GM21737 (cell line): ENCODE data around the gene GRID1.

Source experiments
- ATAC-seq: cut with Tn5 transposase; IDR thresholded peaks from one replicate; pipeline ENCODE4 v1.9.1; 2021; ENCODE audit warnings: mild to moderate bottlenecking, moderate library complexity; ENCODE audit not compliant: unreplicated experiment

GRID1 gene

DNA sequence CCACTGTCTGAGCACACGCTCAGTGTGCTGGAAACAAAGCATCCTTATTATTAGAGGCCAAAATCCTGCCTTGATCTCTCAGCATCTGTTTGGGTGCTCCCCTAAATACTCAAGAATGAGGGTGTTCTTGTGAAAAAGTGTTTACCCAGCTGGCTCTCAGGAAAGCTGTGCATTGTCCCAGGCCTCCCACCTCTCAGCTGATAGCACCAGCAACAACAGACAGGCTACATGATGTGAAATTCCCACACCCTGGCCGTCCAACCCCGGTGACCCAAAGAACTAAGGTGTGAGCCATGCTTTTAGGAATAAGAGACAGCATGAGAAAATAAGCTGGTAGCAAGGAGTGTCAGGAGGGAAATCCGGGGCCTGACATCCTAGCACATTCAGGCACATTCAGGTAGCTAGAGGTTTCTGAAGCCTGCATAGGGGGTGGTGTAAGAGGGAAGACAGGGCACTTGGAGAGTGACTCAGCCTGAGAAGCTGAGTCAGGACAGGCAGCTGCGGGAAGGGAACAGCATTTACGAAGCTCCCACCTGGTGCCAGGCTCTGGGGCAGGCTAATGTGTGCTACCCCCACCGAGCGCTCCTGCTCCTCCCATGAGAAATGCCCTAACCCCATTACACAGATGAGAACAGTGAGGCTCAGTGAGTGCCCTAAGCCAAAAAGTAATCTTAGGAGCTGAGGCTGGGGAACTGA, 205.6 kb downstream of the GRID1 start:
- no peak for ATAC-seq

DNA sequence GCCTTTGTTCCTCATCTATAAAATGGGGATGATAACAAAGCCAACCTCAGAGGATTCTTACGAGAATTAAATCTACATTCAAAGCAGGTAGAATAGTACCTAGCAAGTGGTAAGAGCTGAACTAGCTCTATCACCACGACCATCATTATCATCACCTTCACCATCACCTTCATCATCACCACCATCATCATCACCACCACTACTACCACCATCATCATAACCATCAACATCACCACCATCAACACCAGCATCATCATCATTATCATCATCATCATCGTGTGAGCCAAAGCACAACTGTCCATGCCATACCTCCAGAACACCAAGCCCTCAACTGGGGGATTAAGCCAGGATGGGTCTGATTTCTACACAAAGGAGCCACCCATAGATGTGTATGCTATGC, 206.8 kb downstream of the GRID1 start:
- ATAC-seq: no peak

DNA sequence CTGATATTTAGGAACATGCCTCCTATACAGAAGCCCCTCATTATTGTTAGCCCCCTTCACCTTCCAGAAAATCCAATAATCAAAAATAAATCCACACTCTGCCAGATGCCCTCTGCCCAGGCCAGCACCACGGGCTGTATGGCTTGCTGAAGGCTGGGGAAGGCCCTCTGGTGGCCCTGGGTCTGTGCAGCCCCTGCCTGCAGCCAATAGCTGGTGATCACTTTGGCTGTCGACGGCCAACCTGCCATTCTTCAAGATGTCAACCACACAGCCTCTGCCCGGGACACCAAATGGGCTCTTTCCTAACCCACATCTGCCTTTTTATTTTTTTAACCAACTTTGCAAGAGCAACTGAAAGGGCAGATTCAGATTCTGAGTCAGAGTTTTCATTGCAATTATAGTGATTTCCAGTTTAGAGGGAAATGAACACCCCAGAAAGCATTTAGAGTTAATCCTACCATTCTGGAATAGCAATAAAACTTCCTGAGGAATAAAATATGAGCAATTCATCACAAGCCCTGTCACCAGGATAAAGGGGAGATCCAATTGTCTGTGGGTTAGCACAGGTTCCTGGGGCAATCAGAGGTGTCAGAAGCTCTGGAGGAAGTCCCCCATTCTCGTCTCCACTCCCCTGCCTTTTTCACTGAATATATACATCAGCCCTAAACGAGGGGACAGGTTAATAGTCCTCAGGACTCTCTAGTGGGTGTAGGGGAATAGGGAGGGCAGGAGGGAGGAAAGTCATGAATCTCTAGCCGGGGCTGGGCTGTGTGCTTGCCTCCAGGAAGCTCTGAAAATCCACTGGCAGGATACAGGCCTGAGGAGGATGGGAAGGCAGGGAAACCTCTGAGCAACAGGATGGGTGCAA, 211.3 kb downstream of the GRID1 start:
- ATAC-seq: no peak

DNA sequence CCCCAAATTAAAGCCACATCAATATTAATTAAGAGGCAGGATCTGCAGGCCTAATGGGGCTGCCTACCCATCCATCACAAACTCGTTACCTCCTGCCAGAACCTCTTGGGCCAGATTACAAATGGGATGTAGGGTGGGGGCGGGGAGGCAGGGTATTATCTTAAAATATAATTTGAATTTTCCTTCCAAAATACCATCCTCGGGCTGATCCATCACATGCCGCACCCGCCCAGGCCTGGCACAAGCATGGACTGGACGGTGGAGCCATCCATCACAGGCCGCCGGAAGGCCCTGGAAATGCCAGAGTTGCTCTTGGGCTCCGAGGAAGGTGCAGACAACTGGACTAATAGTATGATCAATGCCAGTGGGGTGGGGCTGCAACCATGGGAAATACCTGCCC, 212.8 kb downstream of the GRID1 start:
- no peak for ATAC-seq

DNA sequence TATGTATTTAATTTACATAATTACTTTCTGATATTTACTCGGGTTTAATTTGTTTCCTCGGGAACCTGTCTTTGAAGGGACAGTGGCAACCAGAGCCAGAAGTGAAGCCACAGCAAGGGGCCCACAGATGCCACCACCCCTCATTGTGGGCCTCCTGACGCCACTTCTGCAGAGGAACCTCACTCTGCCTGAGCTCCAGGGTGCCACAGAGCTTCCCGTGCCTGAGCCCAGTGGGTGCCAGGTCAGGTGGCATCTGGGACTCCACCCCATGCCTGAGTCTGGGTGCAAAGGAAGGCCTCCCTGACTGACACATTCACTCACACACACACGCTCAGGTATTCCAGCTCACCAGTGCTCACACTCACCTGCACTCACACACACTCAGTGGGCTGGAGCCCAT, 213.7 kb downstream of the GRID1 start:
- no peak for ATAC-seq

DNA sequence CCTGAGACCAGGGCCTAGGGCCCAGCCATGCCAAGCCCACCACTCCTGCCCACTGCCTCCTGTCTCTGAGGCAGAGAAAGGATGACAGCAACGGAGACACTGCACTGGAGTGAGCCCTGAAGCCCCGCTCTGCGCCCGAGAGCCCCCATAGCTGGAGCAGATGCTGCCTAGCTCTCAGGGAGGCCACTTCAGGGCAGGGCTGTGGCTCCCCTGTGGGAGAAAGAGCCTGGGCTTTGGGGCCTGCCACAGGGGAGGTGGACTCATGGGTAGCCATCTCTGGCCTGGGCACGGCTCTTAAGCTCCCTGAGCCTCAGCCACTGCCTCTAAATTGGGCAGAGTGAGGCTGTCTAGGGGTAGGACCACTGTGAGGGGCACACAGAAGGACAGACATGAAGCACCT, 214.2 kb downstream of the GRID1 start:
- ATAC-seq: no peak

DNA sequence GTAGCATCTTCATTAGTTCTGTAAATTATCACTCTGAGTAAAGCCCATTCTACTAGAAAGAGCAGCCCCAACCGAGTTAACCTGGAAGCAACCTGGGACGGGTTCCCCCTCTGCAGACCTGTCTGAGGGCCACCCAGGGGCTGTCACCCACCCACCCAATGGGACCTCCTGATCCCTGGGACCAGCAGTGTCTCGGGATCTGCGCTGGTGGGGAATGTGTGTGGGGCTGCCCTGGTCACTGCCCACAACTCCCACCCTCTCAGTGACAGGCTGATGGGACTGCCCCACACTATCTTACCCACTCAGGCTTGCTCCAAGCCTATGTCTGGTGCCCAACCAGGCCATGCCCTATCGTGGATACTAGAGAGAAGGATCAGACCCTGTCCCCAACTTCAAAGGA, 215.0 kb downstream of the GRID1 start:
- ATAC-seq: no peak

DNA sequence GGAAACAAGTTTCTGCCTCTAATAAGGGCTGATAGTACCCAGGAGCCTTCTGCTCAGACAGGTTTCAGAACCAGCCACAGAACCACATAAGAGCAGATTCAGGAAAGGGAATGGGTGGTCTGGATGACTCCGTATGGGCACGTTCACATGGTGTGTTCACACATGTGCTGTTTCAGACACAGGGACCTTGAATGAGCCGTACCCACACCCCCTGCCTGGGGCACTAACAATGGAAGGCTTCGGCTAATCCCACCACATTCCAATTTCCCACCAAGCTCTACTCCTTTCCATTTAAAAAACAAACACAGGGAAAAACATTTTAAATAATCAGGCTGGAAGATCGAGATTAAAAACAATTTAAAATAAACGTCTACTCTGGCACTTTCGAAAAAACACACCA, 217.3 kb downstream of the GRID1 start:
- ATAC-seq: no peak

DNA sequence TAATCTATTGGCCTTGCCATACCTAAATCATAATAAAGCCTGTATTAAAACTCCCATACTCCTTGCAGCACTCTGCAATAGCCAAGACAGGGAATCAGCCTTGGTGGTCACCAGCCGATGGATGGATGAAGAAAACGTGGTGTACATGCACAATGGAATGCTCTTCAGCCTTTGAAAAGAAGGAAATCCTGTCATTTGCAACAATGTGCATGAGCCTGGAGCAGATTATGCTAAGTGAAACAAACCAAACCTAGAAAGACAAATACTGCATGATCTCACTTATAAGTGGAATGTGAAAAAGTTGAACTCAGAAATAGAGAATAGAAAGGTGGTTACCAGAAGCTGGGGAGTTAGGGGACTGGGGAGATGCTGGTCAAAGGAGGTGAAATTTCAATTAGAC, 218.5 kb downstream of the GRID1 start:
- ATAC-seq: no peak

DNA sequence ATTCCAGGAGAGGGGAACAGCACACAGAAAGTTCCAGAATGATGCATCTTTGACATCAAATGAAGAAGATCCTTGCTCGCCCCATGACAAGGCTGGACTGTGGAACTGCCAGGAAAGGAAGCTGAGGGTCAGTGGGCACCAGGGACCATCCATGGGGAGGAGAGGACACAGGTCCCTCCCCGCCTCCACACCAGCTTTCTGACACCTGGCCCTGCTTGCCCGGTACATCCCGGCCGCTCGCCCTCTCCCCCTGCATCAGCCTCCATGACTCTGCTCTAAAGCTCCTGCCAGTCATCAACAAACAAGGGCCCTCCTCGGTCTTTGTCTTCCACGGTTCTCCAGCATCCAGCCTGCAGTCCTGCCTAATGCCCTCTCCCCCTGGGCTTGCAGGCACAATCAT, 222.3 kb downstream of the GRID1 start:
- ATAC-seq: no peak

DNA sequence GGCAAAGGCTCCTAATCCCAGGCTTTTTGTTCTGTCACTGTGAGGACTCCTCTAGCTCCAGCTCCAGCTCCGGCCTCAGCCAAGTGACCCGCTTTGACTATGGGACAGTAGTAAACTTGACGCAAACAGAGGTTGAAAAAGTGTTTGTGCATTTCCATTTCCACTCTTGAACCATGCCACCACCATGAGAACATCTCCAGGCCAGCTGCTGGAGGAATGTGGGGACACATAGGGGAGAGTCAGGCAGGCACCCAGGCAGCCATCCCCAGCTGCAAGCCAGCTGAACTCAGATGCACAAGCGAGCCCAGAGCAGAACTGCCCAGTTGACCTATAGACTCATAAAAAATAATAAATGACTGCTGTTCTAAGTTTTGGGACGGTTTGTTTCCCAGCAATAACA, 224.7 kb downstream of the GRID1 start:
- no peak for ATAC-seq

DNA sequence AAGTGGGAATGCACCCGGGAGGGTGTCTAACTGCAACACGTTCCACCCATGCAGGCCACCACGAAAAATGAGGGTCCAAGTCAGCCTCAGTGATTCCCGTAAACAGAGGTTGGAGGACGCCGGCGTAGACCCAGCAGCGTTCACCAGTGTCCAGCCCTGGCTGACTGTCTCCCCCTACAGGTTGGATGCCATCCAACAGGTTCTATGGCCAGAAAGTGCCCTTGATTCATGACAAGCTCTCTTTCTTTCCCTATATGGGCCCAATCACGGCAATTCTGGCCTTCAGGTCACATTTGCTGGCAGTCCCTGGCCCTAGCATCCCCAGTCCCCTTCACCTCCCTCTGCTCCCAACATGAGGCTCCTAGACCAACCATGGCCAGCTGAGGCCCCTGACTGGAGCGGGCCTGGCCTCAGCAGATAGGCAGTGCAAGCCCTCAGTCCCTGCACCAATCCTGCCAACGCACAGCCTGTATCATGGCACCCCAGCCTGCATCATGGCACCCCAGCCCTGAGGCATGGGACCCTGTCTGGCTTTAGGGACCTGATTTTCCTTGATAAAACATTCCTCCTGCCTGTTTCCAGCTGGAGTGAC, 227.4 kb downstream of the GRID1 start:
- no peak for ATAC-seq

DNA sequence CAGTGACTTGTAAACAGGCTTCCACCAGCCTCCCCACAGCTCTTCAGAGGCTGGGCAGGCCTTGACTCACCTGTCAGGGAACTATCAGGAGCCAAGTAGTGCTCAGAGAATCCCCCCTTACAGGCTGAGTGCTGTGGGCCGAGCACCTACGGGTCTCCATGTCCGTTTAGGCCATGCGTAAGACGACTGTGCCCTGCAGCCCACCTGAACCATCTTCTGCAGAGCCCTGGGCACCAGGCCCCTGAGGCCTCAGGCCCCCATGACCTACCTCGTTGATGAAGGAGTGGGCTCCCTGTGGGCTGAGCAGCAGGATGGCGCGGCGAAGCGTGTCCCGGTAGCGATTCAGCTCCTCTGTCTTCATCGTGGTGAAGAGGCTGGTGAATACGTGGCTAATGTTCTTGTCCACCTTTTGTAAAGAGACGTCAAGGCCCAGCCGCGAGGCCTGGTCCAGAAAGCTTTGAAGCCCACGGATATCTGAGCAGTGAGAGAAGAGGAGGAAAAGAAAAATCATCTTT, 228.0 kb downstream of the GRID1 start:
- no peak for ATAC-seq

DNA sequence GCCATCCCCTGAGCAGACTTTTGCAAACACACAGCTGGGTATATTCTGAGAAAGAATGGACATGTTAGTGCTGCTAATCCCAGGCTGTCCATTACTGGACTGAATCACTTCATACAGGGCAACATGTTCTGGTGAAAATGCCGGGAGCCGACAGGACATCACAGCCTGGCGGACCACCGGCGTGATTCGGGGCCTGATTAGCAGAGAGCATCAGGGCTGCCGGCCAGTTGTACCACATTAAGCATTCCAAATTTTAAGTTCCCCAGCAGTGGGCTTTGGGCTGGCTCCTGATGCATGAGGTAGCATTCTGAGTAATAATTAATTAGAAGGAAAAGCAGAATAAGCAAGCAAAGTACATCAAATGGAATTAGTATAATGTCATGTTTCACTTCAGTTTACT, 229.0 kb downstream of the GRID1 start:
- no peak for ATAC-seq

DNA sequence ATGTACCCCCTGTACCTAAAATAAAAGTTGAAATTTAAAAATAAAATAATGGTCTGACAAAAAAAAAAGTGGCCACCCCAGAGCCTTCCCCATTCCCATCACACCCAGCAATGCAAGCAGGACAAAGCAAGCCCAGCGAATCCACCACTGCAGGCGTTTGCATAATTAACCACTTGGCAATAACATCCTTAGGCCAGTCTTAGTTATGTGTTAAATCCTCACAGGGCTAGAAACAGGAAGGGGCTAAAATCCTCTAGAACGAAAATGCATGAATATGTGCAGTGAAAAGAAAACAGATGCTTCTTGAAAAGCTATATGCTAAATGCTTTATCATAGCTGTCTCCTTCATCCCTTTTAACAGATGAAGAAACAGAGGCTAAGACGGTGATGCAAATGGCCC, 229.7 kb downstream of the GRID1 start:
- no peak for ATAC-seq

DNA sequence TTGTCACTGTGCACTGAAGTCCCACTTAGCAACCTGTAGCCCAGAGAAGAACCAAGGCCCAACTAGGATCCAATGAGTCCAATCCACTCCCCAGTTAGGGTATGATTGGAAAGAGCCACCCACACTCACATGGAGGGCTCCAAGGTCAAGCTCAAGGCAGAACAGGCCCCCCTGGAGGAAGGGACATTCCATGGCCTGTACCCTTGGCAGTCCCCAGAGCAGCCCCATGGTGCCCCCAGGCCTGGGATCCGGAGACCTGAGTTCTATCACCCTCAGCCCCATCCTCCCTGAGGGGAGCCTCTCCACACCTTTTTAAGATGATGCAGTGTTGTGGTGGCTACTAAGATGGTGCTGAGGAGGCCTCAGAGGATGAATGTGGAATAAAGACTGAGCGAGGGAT, 231.4 kb downstream of the GRID1 start:
- ATAC-seq: no peak

DNA sequence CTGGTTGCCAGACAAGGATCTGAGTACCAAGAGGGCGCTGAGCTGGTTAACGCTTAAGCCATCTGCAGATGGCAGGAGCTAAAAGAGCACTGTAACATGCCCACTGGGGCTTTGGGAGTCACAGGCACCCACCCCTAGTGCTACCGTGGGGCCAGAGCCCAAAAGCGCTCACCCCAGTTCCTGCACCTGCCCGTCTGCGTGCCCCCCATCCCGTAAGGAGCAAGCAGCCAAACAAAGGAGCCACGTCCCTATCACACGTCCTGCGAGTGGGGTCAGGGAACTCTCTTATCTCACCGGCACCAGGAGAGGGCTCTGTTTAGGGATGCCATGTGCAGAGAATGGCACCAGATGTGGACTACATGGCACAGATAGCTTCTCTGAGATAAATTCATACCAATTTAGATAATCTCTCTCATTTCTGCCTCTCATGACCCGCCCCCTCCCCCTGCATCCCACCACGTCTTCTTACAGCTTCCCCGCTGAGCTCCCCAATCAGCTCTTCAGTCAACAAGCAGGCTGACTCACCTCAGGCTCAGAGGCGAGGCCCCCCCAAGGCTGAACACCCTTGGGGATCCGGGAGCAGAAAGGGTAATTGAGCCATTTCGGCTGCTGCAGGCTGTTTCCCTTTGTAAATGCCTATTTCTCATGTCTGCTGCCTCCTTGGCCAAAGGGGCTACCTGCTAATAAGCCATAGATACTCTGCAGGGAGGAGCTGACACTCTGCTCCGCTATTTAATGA, 235.7 kb downstream of the GRID1 start:
- ATAC-seq: no peak

DNA sequence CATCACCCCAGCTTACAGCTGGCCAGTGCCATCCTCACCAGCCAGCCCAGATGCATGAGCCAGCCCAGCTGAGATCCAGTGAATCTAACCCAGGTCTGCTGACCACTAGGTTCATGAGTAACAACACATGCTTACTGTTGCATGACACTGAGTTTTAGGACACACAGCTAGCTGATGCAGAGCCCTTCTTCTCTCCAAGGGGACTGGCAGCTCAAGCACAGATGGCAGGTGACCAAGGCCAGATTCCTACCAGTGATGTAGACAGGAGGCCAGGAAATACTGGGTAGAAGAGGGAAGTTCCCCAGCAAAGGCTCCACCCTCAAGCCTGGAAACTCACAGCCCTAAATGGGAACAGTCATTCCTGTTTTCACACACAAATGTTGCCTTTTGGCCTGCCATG, 236.6 kb downstream of the GRID1 start:
- ATAC-seq: no peak

DNA sequence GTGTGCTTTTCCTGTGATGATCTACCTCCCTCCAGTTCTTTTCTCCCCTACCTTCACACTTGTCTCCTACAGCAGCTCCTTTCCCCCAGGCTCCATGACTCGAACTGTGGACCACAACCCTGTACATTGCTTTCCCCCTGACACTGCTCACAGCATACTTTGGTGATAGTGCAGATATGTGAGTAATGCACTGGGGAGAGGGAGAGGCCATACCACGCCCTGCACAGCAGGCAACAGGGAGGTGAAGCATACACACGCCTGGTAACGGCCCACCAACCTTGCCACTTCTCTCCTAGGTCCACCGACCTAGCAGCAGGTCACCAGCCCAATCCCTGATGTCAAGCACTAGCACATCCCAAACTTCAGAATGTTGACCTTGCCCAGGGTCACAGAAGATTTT, 238.2 kb downstream of the GRID1 start:
- no peak for ATAC-seq

DNA sequence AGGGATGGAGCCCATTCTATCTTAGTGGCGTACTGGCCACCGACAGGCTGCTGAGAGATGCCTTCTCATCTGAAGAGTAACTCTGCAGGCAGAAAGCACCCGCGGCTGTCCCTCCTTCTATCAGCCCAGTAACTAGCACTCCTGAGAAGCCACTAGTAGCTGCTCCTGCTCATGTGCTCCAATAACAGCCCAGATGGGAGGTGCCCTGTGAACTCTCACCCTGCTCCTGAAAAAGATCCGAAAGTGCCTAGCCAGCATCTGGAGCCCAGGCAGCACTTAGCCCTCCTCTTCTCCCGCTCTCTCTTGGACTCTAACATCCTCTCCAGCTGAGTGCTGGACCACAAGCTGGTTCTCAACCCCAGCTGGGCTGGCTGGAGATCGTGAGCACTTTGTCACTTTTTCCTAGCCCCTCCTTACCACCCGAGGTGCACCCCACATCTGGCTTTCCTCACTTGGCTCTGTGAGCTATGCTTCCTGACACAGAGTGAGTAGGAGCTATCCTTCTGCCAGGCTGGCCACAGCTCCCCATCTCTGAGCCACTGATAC, 239.2 kb downstream of the GRID1 start:
- ATAC-seq: no peak

DNA sequence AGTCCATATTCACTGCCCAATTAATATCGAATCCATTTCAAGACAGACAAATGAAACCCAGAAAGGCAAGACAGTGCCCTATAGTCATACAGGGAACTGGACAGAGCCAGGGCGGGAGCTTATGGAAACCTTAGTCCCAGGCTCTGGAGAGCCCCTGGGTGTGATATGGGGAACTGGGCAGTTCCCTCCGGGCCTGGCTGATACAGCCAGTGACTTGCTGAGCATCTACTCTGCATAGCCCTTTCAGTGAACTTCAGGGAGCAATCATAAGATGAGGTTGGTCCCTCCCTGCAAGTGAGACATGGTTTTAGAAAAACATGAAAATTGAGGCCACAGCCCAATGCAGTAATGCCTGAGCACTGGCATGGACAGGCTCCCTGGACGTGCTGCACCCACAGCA, 241.9 kb downstream of the GRID1 start:
- no peak for ATAC-seq
